ENCODE measurements around the gene DEPDC5.
A peak's percentile ranks its signal among the peaks of the same experiment; 100 is the strongest.

The DEPDC5 gene

DNA sequence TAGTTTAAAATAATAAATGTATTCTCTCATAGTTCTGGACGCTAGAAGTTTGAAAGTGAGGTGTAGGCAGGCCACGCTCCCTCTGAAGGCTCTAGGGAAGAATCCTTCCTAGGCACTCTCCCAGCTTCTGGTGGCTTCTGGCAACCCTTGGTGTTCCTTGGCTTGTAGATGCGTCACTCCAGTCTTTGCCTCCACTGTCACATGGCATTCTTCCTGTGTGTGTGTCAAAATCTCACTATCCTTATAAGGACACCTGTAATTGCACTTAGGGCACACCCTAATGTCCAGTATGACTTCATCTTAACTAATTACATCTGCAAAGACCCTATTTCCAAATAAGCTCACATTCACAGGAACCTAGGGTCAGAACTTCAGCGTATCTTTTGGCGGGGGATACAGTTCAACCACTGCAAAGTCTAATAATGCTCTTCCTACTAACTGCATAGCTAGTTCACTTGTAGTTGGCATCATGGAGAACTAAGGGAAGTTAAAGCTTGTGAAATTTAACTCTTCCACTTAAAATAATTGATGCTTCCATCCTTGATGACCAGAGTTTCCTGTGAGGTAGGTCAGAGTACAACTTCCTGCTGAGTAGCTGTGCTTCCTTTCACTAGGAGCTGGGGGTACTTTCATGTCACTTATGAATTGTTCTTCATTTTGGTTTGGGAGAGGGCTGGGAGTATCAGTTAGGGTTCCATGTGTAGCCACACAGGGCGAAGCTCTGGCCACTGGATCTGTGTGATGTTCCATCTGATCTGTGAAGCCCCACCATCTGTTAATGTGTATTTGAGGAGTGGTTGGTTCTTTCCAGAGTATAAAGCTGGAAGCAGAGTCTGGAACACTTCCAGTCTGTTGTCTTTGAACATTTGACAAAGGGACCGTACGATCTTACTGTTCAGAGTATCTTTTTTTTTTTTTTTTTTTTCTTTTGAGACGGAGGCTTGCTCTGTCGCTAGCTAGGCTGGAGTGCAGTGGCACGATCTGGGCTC lies 201.0 kb downstream of the DEPDC5 start:
- DNase-seq (no peak), ATAC-seq (replicated peaks) (peak; percentile 29)
- Mint-ChIP-seq H3K4me1 (ENCODE audit: low read depth in 2 of 2) (peaks cover 59 to 60% of the 10 kb centered on the region in 2 donors), H3K9me3 (no peaks in the 10 kb centered on the region), H3K36me3 (ENCODE audit: insufficient read depth) (peaks cover 30% of the 10 kb centered on the region), H3K27me3 (no peaks in the 10 kb centered on the region), H3K27ac (peak overlapping the region; percentile 79 to 94), H3K4me3 (peak overlapping the region; percentile 15 to 48)

DNA sequence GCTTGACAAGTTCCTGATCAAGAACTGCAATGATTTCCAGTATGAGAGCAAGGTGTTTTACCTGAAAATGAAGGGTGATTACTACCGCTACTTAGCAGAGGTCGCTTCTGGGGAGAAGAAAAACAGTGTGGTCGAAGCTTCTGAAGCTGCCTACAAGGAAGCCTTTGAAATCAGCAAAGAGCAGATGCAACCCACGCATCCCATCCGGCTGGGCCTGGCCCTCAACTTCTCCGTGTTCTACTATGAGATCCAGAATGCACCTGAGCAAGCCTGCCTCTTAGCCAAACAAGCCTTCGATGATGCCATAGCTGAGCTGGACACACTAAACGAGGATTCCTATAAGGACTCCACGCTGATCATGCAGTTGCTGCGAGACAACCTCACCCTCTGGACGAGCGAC lies 202.5 kb downstream of the DEPDC5 start:
- peaks cover 52 to 55% of the 10 kb centered on the region in 2 donors for H3K4me1 Mint-ChIP-seq (ENCODE audit: low read depth in 2 of 2)
- H3K36me3 Mint-ChIP-seq (ENCODE audit: insufficient read depth) = peaks cover 20% of the 10 kb centered on the region
- no peaks in the 10 kb centered on the region for H3K27me3 Mint-ChIP-seq
- DNase-seq = no peak
- peak overlapping the region; percentile 7 to 79 for H3K27ac Mint-ChIP-seq
- H3K9me3 Mint-ChIP-seq = no peaks in the 10 kb centered on the region
- no peak for ATAC-seq (replicated peaks)
- peak overlapping the region in 1 of 2 donors; percentile 4 for H3K4me3 Mint-ChIP-seq
